GM12878 (cell line): ENCODE data around the gene HABP2. TPM values are rescaled to one million over a fixed set of nuclear protein-coding genes. Genes with fewer than 3 reads are reported as not detected.

Experiments
- ATAC-seq: fragments of 200-7000 bp; cut with Tn5 transposase; 3 replicates; pipeline ENCODE4 v1.9.1; 2020; ENCODE audit warnings: mild to moderate bottlenecking, moderate library complexity
- BruUV-seq: library from RNA; stranded (reverse); fragments of 400-500 nt; replicated peaks from 2 replicates; lab custom pipeline; 2021; lab: Mats Ljungman, UMichigan
- CTCF ChIA-PET: fragments of 300-600 bp; sonication (Branson Sonifier 250); formaldehyde crosslinking; extraction: SDS; loops from one replicate; lab custom pipeline; 2021; ENCODE audit warnings: inconsistent platforms; lab: Yijun Ruan, JAX
- POLR2A ChIA-PET: fragments of 350-600 bp; formaldehyde crosslinking; extraction: SDS; loops from one replicate; lab custom pipeline; 2021; ENCODE audit warnings: inconsistent platforms; lab: Charles Lee
- RAD21 ChIA-PET: fragments of 300-600 bp; sonication (Branson Sonifier 250); formaldehyde crosslinking; loops from one replicate; lab custom pipeline; 2023; ENCODE audit warnings: antibody characterized with exemption; ENCODE audit not compliant: unreplicated experiment; lab: Charles Lee
- SMC1A ChIA-PET: fragments of 300-600 bp; sonication (Branson Sonifier 250); formaldehyde crosslinking; loops from one replicate; lab custom pipeline; 2023; ENCODE audit not compliant: unreplicated experiment, uncharacterized antibody; lab: Charles Lee
- DNase-seq: peaks from one replicate; pipeline ENCODE4 v3.0.0-alpha.2; 2011; ENCODE audit warnings: low read depth, low spot score
- FAIRE-seq: peaks from 3 replicates; lab custom pipeline; 2011; peaks lifted over from hg19 to GRCh38; lab: Jason Lieb, UNC
- H2AFZ ChIP-seq: 2 replicates; pipeline ENCODE4 v1.6.0; 2011; ENCODE audit warnings: low read depth, low read length, control low read depth; ENCODE audit not compliant: control insufficient read depth
- H3K27ac ChIP-seq: 2 replicates; pipeline ENCODE4 v1.5.1; 2011; ENCODE audit warnings: control low read depth; ENCODE audit not compliant: control insufficient read depth, insufficient read depth
- H3K27me3 ChIP-seq, 2 experiments: replicated peaks in 1 of 2; 2 replicates each; pipeline versions ENCODE4 v1.6.0 to v1.6.1; 2011; ENCODE audit warnings: low read length in 1 of 2; ENCODE audit not compliant: control insufficient read depth in 2 of 2, insufficient read depth in 2 of 2
- H3K36me3 ChIP-seq, 2 experiments: 2 replicates each; pipeline ENCODE4 v1.5.1; 2011; ENCODE audit warnings: low read length in 1 of 2; ENCODE audit not compliant: control insufficient read depth in 2 of 2, insufficient read depth in 2 of 2
- H3K4me1 ChIP-seq: 2 replicates; pipeline ENCODE4 v1.6.1; 2011; ENCODE audit warnings: mild to moderate bottlenecking, low read length, moderate library complexity, mixed read lengths; ENCODE audit not compliant: control insufficient read depth, insufficient read depth
- H3K4me2 ChIP-seq: 2 replicates; pipeline ENCODE4 v1.6.0; 2011; ENCODE audit warnings: control low read depth; ENCODE audit not compliant: control insufficient read depth, insufficient read depth
- H3K4me3 ChIP-seq: fragments of 200-600 bp; sonication (generic); 2 replicates; pipeline ENCODE4 v1.5.1; 2016
- H3K79me2 ChIP-seq: 2 replicates; pipeline ENCODE4 v1.6.0; 2011; ENCODE audit warnings: low read length; ENCODE audit not compliant: control insufficient read depth, insufficient read depth
- H3K9ac ChIP-seq: 2 replicates; pipeline ENCODE4 v1.8.0; 2011; ENCODE audit warnings: low read length, control low read depth, mixed read lengths; ENCODE audit not compliant: control insufficient read depth, insufficient read depth
- H3K9me3 ChIP-seq: replicated peaks from 3 replicates; pipeline ENCODE4 v1.5.1; 2011; ENCODE audit warnings: mild to moderate bottlenecking, low read length; ENCODE audit not compliant: control insufficient read depth, insufficient read depth
- H4K20me1 ChIP-seq: 2 replicates; pipeline ENCODE4 v1.6.0; 2011; ENCODE audit not compliant: control insufficient read depth, insufficient read depth
- BACH1 ChIP-seq: fragments of 450-650 bp; IDR thresholded peaks from 2 replicates; pipeline ENCODE4 v1.6.1; 2017; ENCODE audit warnings: mild to moderate bottlenecking, borderline replicate concordance
- CBFB ChIP-seq: IDR thresholded peaks from 2 replicates; pipeline ENCODE4 v1.6.1; 2016; ENCODE audit warnings: antibody characterized with exemption, low read depth
- CBX5 ChIP-seq: sonication (generic); IDR thresholded peaks from 2 replicates; pipeline ENCODE4 v1.6.1; 2016; ENCODE audit warnings: low read depth, moderate library complexity, mild to moderate bottlenecking, inconsistent platforms
- EED ChIP-seq: sonication (generic); IDR thresholded peaks from 2 replicates; pipeline ENCODE4 v1.6.1; 2016; ENCODE audit warnings: antibody characterized with exemption, low read depth
- ESRRA ChIP-seq: IDR thresholded peaks from 2 replicates; pipeline ENCODE4 v1.6.1; 2012; ENCODE audit warnings: mild to moderate bottlenecking, low read length, improper control_type of control experiment
- IKZF2 ChIP-seq, 2 experiments: fragments of 450-650 bp; IDR thresholded peaks; 2 replicates each; pipeline ENCODE4 v1.6.1; 2017; ENCODE audit warnings: mild to moderate bottlenecking in 2 of 2, moderate library complexity in 2 of 2
- JUNB ChIP-seq: IDR thresholded peaks from 2 replicates; pipeline ENCODE4 v1.6.1; 2016; ENCODE audit warnings: antibody characterized with exemption, mild to moderate bottlenecking
- KDM1A ChIP-seq: fragments of 200-600 bp; sonication (generic); IDR thresholded peaks from 2 replicates; pipeline ENCODE4 v1.6.1; 2016; ENCODE audit warnings: borderline replicate concordance
- MEF2B ChIP-seq: fragments of 450-650 bp; IDR thresholded peaks from 2 replicates; pipeline ENCODE4 v1.6.1; 2018; ENCODE audit warnings: mild to moderate bottlenecking, moderate library complexity; ENCODE audit not compliant: partially characterized antibody, poor library complexity, severe bottlenecking
- NR2F1 ChIP-seq: fragments of 450-650 bp; conservative IDR thresholded peaks from 2 replicates; pipeline ENCODE4 v1.6.1; 2017; ENCODE audit warnings: mild to moderate bottlenecking
- PML ChIP-seq: IDR thresholded peaks from 2 replicates; pipeline ENCODE4 v1.6.1; 2012; ENCODE audit warnings: low read length, inconsistent platforms
- RFX5 ChIP-seq: IDR thresholded peaks from 2 replicates; pipeline ENCODE4 v1.6.1; 2011; ENCODE audit warnings: low read depth, low read length, improper control_type of control experiment
- SMAD5 ChIP-seq: IDR thresholded peaks from 2 replicates; pipeline ENCODE4 v1.6.1; 2016; ENCODE audit warnings: antibody characterized with exemption, low read depth
- SMARCA5 ChIP-seq: fragments of 450-650 bp; IDR thresholded peaks from 2 replicates; pipeline ENCODE4 v1.6.1; 2017; ENCODE audit warnings: mild to moderate bottlenecking
- TBL1XR1 ChIP-seq: IDR thresholded peaks from 2 replicates; pipeline ENCODE4 v1.6.1; 2012; ENCODE audit warnings: low read depth, low read length, improper control_type of control experiment
- TCF12 ChIP-seq: IDR thresholded peaks from 2 replicates; pipeline ENCODE4 v1.6.1; 2011; ENCODE audit warnings: low read depth, mild to moderate bottlenecking, low read length
- USF1 ChIP-seq: IDR thresholded peaks from 2 replicates; pipeline ENCODE4 v1.6.1; 2011; ENCODE audit warnings: borderline replicate concordance, low read depth, mild to moderate bottlenecking, moderate library complexity, mixed read lengths, low read length; ENCODE audit not compliant: insufficient read depth; ENCODE audit errors: extremely low read length
- YY1 ChIP-seq: IDR thresholded peaks from 2 replicates; pipeline ENCODE4 v1.6.1; 2011; ENCODE audit warnings: low read depth, mild to moderate bottlenecking, low read length
- ZNF207 ChIP-seq: fragments of 450-650 bp; IDR thresholded peaks from 2 replicates; pipeline ENCODE4 v1.6.1; 2014; ENCODE audit warnings: antibody characterized with exemption, mild to moderate bottlenecking, borderline replicate concordance
- ZNF274 ChIP-seq: IDR thresholded peaks from one replicate; pipeline ENCODE4 v1.8.0; 2011; ENCODE audit not compliant: insufficient read length, insufficient read depth
- WGBS: methylation state at CpG from one replicate; pipeline ENCODE4 v1.1.6; 2016; ENCODE audit warnings: low lambda C conversion rate; ENCODE audit not compliant: insufficient replicate concordance, insufficient coverage; ENCODE audit errors: missing lambda C conversion rate; 5-methylcytosine and 5-hydroxymethylcytosine counted together
- in situ Hi-C: fragments of 300-500 bp; cut with MboI; formaldehyde crosslinking; loops from 9 replicates; pipeline ENCODE4 v1.14.3; 2018; ENCODE audit warnings: mixed read lengths
- intact Hi-C: fragments of 100-400 bp; cut with micrococcal nuclease; formaldehyde crosslinking; loops from one replicate; pipeline ENCODE4 v1.14.2; 2022; ENCODE audit not compliant: unreplicated experiment
- polyA plus RNA-seq, 11 experiments: library from polyadenylated mRNA; depleted of rRNA in 4 of 11; unstranded in 6 of 11; stranded (reverse) in 5 of 11; fragments of >200 nt; fragmentation: Nextera tagmentation in 4 of 11; fragmentation: Illumina TruSeq in 1 of 11; extraction: Ambion mirVana in 4 of 11; extraction: Trizol in 1 of 11; gene quantifications; 1 replicate in 1 of 11; 2 replicates in 10 of 11; pipeline versions ENCODE4 v1.2.1 to v1.2.3, GENCODE V29; 2011 to 2016; ENCODE audit warnings: inconsistent platforms in 2 of 11, missing spikeins in 2 of 11, low read depth in 1 of 11
- total RNA-seq, 4 experiments: library from RNA; depleted of rRNA in 3 of 4; stranded (reverse); fragments of >200 nt in 3 of 4; fragmentation: Illumina TruSeq in 1 of 4; extraction: Trizol in 1 of 4; gene quantifications; 2 replicates each; pipeline versions ENCODE4 v1.2.1 to v1.2.3, GENCODE V29; 2013 to 2021
- TF ChIP-seq, protein P1 (sequence below): fragments of 450-650 bp; conservative IDR thresholded peaks from 2 replicates; pipeline ENCODE4 v1.6.1; 2017; ENCODE audit warnings: mild to moderate bottlenecking, moderate library complexity

The HABP2 gene
- total and polyA plus RNA-seq, 10 of the 15 experiments (the other 5 are each of a cell fraction or from before 2014, with no cell fraction given): 0.13 TPM; not detected in 9

GRCh38 chr10:113538151-113538550, 14.7 kb upstream of the HABP2 start:
- FAIRE-seq (no peak), ATAC-seq (no peak), DNase-seq (no peak)
- Histone ChIP-seq H3K9me3 (no peaks in the 10 kb centered on the region), H3K27me3 (no peaks in the 10 kb centered on the region; a peak in 1 of 4 replicates), H3K79me2 (no peaks in the 10 kb centered on the region), H2AFZ (no peak overlapping the region), H3K4me1 (no peaks in the 10 kb centered on the region), H3K4me3 (no peak overlapping the region), H3K4me2 (no peak overlapping the region), H3K9ac (no peak overlapping the region), H3K36me3 (no peaks in the 10 kb centered on the region), H4K20me1 (no peaks in the 10 kb centered on the region), H3K27ac (no peak overlapping the region)
- RAD21 ChIA-PET: no interaction called here
- no peak for TF ChIP-seq NR2F1
- no peak for TF ChIP-seq IKZF2 (IDR thresholded peaks at IDR 0.05)
- no peak for TF ChIP-seq CBFB
- no peak for TF ChIP-seq JUNB
- TF ChIP-seq PML: no peak
- TF ChIP-seq SMAD5: no peak
- no peak for TF ChIP-seq MEF2B
- no peak for TF ChIP-seq ESRRA
- TF ChIP-seq YY1: no peak
- TF ChIP-seq TCF12: no peak
- no peak for TF ChIP-seq RFX5
- TF ChIP-seq EED: no peak
- POLR2A ChIA-PET: no interaction called here
- intact Hi-C loops: no loop called here
- WGBS: 17% methylated on average over 1 of the region's 1 CpG
- no TSS peak for BruUV-seq
- SMC1A ChIA-PET: no interaction called here
- in situ Hi-C loops: no loop called here
- CTCF ChIA-PET: no interaction called here

- 13% methylated on average over 7 of the region's 7 CpGs for whole genome bisulfite sequencing
- ATAC-seq (no peak), DNase-seq (no peak), FAIRE-seq (no peak)
- BruUV-seq: no TSS peak
- Histone ChIP-seq H4K20me1 (no peaks in the 10 kb centered on the region), H3K27ac (no peak overlapping the region), H3K27me3 (no peaks in the 10 kb centered on the region; a peak in 1 of 4 replicates), H3K9me3 (no peaks in the 10 kb centered on the region), H2AFZ (no peak overlapping the region), H3K4me1 (no peaks in the 10 kb centered on the region), H3K36me3 (no peaks in the 10 kb centered on the region), H3K4me3 (no peak overlapping the region), H3K4me2 (no peak overlapping the region), H3K9ac (no peak overlapping the region), H3K79me2 (no peaks in the 10 kb centered on the region)
- ChIA-PET CTCF (no interaction called here), RAD21 (no interaction called here), POLR2A (no interaction called here), SMC1A (no interaction called here)
- in situ Hi-C loops (no loop called here), intact Hi-C loops (no loop called here)
- TF ChIP-seq BACH1 (no peak), KDM1A (no peak), ZNF207 (no peak), ZNF274 (no peak), CBX5 (no peak), SMARCA5 (no peak), ESRRA (no peak), USF1 (no peak), TBL1XR1 (no peak)
- TF ChIP-seq, protein P1, sequence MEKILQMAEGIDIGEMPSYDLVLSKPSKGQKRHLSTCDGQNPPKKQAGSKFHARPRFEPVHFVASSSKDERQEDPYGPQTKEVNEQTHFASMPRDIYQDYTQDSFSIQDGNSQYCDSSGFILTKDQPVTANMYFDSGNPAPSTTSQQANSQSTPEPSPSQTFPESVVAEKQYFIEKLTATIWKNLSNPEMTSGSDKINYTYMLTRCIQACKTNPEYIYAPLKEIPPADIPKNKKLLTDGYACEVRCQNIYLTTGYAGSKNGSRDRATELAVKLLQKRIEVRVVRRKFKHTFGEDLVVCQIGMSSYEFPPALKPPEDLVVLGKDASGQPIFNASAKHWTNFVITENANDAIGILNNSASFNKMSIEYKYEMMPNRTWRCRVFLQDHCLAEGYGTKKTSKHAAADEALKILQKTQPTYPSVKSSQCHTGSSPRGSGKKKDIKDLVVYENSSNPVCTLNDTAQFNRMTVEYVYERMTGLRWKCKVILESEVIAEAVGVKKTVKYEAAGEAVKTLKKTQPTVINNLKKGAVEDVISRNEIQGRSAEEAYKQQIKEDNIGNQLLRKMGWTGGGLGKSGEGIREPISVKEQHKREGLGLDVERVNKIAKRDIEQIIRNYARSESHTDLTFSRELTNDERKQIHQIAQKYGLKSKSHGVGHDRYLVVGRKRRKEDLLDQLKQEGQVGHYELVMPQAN: no peak
These were observed 13.1 kb upstream of the HABP2 start for GRCh38 chr10:113539789-113540188.
